GM21515 (cell line): ENCODE data around the gene PKD2.
"Not testable (repeated sequence)": the region's sequence is repeated elsewhere in the genome, so short reads cannot be mapped to it uniquely, and the experiment has no call there.

Source experiments
- ATAC-seq: cut with Tn5 transposase; IDR thresholded peaks from one replicate; pipeline ENCODE4 v1.9.1; 2021; ENCODE audit not compliant: unreplicated experiment

PKD2 gene

DNA sequence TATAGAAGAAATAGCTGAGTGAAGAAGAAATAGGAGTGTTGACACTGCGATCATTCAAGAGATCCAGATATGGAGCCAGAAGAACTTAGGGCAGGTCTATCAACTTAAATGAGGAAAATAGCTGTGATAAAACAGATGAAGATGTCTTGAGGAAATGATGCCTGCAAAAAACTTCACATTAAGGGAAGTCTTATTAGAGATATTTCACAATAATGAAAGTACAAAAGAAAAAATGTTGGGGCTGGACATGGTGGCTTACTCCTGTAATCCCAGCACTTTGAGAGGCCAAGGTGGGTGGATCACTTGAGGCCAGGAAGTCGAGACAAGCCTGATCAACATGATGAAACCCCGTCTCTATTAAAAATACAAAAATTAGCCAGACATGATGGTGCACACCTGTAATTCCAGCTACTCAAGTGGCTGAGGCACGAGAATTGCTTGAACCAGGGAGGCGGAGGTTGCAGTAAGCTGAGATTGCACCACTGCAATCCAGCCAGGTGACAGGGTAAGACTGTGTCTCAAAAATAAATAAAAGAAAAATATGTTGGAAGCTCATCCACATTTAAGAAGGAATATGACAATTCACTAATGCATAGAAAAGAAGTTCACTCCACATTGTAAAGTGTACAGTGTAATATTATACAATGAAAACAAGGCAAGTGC, 56.3 kb downstream of the PKD2 start:
- ATAC-seq: no peak

DNA sequence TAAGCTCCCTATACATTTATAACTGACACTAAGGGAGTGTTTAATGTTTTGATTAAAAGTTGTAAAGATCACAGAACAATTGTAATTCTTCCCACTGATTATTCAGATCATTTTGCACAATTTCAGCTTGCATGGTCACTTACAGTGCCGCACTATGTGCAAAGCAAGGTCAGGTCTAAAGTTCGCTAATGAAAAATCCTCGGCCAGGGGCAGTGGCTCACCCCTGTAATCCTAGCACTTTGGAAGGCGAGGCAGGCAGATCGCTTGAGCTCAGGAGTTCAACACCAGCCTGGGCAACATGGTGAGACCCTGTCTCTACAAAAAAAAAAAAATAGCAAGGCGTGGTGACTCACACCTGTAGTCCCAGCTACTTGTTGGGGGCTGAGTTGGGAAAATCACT, 57.0 kb downstream of the PKD2 start:
- no peak for ATAC-seq

DNA sequence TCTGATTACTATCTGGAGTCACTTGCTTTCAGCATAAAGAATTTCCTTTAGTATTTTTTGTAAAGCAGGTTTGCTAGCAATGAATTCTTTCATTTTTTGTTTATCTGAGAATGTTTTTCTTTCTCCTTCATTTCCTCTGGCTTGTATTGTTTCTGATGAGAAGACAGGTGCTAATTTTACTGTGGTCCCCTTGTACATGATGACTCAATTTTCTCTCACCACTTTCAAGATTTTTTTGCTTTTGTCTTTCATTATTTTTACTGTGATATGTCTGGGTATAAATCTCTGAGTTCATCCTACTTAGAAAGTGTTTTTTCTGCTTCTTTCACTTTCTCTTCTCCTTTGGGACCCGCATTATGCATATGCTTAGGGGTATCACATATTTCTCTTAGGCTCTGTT, 62.6 kb downstream of the PKD2 start:
- ATAC-seq: no peak

DNA sequence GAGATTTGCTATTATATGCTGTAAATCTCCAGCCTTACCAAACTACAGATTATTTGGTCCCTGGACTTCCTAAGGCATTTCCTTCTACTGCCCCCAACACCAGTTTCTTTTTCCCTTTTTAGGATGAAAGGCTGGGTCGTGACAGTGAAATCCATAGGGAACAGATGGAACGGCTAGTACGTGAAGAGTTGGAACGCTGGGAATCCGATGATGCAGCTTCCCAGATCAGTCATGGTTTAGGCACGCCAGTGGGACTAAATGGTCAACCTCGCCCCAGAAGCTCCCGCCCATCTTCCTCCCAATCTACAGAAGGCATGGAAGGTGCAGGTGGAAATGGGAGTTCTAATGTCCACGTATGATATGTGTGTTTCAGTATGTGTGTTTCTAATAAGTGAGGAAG, 67.9 kb downstream of the PKD2 start:
- ATAC-seq: no peak

DNA sequence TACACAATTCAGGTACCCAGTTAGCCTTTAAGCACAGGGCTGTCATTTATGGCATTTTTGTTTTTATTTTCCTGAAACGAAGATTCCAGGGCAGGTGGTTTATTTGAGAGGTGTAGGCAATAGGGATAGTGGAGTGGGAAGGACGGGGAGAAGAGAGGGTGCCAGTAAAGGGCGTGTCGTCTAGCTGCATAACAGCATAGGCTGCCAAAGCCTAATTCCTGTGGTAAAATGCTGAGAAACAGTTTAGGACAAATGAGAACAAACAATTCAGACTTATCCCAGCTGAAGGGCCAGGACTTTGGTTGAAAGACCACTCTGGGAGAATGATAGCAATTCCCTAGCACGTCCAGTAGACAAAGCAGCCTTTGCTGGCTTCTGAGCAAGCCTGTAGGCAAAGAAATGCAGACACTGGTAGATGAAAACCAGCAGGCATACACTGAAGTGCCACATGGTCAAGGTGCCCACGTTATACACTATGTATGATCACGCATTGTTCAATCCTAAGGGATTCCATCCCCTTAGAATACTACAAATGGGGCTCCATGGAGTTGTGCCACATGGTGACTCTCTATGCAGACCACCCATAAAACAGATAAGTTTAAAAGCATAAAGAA, 70.6 kb downstream of the PKD2 start:
- no peak for ATAC-seq

DNA sequence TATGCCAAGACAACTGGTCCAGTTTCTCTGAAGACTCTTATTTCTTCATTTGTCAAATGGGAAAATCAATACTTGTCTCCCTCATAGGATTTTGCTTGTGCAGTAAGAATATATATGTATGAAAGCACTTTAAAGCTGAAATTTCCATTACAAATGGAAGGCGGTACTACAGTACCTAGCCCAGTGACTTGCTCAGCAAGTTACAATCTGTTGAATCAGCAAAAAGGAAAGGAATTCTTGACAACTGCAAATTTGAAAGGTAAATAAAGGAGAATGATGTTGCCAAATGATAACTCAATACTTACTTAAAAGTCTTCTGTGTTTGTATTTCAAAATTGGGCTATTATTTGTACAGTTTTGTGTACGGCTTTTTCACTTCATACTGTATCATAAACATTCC, 71.1 kb downstream of the PKD2 start:
- no peak for ATAC-seq

DNA sequence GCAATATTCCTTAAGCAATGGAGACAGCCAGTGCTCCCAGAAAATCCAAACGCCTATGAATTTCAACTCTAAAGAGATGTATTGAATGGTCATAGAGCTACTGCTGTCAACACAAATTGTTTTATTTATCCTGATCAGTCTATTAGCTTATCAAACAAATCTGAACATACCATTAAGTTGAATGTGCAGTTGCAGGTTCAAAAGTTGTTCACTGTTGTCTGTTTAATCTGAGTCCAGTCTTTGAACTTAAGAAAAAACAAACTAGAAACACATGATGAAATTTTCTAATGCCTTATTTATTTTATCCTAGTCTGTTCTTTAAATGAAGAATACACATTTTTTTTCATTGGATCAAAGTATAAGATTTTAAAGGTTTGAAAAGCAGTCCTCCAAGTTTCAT, 73.2 kb downstream of the PKD2 start:
- ATAC-seq: no peak

DNA sequence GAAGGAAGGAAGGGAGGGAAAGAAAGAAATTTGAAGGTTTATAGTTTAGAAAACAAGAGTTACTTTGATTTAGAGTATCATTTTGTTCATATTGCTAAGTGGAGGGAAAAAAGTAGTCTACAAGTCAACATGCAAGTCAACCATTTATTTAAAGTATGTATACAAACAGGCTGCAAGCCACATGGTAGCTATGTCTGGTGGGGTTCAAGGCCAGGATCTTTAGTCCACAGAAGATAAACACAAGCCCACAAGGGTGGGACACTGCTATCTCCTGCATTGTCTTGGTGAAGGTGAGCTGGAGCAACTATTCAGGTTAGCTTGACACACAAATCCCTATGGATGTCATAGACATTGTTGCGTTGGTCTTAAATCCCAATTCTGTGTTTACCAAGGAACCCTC, 79.6 kb downstream of the PKD2 start:
- no peak for ATAC-seq

DNA sequence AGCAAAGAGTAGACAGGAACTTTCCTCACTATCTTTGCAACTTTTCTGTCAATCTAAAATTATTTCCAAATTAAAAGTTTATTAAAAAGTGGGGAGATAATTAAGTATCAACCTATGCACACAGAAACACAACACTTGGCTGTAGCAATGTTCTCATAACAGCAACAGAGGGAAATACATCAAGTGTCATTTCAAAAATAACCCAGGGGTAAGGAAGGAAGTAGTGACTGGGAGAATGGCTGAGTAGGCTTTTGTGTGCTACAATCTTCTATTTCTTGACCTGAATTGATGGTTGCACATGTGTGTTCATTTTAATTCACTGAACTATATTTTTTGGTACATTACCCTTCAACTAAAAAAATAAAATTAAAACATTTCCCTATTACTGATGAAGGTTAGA, 83.5 kb downstream of the PKD2 start:
- ATAC-seq: no peak

DNA sequence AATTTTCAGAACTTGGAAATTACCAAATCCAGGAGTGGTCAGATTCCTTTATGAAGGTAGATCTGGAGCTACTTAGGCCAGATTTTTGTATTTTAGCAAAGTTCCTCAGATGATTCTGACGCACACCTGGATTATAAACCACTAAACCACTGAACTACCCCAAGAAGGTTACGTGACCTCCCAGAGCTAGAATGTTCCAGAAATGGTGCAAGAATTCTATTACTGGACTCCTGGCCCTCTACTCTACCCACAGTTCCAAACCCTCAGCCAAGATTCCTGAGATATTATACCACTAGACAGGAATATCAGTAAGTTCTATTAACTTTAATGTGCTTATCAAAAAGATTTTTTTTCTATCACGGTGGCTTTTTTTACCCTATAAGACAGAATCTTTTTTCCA, 83.9 kb downstream of the PKD2 start:
- ATAC-seq: no peak

DNA sequence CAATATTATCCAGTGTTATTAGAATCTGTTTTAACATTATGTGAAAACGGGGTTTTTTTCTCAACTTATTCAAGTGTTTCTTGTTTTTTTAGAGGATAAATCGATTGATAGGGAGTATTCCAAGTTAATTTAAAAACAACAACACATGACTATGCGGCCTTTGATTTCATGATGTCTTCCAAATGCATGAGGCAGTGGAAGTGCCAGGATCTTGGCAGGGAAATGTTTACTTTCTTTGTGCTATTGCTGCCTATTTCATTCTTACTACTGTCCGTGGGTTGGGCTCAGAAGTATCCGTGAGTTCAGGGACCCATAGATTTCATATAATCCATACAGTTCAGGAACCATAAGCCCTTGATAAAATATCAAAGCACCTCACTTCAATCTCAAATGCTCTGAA, 86.4 kb downstream of the PKD2 start:
- no peak for ATAC-seq

DNA sequence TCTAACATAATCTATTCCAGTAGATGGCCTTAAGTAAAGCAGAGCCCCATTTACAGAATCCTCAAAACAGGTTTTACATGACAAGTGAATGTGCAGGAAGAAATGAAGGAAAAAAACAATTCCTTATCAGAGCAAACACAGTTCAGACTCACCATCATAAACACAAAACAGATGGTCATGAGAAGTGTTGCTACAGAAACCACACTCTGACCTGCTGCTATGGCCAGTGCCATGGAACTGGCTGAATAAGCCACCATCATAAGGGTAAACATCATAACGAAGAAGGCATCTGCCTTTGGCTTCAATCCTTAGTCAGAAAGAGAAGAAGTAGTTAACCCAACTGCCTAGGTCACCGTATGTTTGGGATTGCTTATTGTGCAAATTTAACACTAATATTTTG, 89.9 kb downstream of the PKD2 start:
- ATAC-seq: no peak

DNA sequence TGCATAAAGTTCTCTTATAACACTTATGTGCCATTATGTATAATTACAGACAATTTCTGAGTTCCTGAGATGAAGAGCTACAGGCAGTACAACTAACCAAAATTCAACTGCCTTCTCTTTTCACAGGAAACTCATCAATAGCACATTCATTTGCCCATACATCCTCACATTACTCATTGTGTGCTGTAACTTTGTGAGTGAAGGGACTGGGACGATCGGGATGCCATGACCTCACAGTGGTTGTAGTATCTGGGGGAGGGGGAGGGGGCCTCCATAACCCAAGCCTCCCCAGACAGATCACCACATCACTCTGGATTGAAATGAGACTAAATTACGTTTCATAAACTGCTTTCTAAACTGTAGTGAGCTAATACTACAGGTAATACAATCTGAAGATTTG, 90.3 kb downstream of the PKD2 start:
- no peak for ATAC-seq

DNA sequence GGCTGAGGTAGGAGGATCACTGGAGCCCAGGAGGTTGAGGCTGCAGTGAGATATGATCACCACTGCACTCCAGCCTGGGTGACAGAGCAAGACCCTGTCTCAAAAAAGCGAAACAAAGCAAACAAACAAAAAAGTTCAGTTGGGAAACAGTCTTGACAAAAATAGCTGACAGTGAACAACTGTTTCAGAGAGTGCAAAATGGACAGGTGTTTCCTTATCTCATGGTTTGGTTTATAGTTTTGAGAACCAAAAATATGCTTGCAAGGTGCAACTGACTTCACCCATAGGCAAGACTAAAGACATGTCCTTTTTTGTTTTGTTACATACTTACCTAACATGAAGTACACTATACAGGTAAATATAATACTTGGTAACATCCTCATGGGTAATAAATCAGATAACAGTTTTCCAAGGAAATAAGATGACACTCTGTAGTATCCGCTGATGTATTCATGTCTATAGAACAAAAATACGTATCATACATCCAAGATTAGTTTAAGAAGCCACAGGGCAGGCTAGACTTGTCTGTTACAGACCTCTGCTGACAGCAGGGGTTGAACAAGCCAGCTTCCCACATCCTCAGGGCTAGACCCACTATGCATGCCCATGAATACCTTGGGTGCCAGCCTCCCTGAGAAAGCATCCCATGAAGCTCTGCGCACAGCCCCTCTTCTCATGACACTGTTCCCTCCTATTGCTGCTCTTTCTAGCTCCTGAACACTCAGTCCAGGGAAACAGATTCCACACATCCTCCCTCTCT, 91.7 kb downstream of the PKD2 start:
- ATAC-seq: no peak

DNA sequence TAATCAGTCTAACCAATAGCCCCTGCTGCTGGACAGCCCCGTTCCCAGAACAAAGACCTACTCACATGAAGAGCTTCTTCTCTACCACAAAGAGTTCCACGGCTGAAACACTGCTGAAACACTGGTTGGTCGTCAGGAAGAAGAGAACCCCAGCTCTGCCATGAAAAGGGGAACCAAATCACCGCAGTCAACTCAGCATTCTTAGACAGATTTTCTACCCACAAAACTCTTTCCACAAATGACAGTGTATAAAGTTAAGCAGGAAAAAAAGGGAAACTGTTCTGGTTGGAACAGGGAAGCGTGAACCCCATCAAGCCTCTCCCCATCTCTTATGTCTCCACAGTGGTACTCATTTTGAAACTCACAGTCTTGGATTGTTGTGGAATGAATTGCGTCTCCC, 93.7 kb downstream of the PKD2 start:
- ATAC-seq: no peak

DNA sequence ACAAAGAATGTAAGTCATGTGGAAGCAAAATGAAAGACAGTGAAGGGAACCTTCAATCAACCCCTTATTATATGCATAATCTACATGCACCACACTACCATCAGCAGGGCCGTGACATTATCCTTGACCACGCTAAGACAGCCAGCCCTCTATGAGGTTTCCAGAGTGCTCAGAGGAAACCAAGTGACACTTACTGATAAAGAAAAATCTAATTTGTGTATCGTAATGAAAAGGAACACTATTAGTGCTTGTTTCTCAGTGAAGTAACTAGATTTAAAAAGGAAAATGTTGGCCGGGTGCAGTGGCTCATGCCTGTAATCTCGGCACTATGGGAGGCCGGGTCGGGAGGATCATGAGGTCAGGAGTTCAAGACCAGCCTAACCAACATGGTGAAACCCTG, 94.6 kb downstream of the PKD2 start:
- no peak for ATAC-seq

DNA sequence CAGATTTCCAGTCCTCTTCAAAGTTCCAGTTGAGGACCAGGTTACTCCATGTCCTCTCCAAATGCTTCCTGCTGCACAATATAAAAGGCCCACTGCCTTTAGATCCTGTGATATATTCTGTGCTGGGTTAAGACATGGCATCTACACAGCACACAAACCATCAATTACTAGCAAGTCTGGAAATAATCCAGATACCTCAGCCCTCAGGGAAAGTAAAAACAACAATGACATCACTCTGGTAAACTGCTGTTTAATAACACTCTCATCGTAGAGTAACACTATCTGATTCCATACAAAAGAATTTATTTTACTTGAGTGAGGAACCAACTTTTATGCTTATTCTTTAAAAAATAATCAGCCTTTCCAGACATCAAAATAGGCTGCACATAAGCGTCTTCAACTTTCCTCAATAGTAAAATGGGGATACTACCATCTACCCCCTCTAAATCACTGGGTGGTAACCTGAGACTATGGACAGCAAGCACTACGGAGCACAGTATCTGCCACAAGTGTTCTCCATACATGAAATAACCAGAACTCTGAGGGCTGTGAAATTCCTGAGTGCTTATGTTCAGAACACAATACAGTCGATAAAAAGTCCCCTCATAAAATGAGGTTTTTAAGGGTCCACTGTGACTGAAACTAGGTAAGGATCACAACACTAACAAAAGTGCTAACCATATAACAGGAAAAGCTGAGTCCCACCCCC, 97.6 kb downstream of the PKD2 start:
- no peak for ATAC-seq

DNA sequence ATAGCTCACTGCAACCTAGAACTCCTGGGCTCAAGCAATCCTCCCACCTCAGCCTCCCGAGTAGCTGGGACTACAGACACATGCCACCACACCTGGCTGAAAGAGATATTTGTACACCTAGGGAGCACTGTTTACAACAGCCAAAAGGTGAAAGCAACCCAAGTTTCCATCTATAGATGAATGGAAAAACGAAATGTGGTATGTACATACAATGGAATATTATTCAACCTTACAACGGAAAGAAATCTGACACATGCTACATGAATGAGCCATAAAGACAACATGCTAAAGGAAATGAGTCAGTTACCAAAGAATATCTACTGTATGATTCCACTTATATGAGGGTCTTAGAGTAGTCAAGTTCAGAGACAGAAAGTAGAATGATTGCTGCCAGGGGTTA, 98.8 kb downstream of the PKD2 start:
- ATAC-seq: no peak

DNA sequence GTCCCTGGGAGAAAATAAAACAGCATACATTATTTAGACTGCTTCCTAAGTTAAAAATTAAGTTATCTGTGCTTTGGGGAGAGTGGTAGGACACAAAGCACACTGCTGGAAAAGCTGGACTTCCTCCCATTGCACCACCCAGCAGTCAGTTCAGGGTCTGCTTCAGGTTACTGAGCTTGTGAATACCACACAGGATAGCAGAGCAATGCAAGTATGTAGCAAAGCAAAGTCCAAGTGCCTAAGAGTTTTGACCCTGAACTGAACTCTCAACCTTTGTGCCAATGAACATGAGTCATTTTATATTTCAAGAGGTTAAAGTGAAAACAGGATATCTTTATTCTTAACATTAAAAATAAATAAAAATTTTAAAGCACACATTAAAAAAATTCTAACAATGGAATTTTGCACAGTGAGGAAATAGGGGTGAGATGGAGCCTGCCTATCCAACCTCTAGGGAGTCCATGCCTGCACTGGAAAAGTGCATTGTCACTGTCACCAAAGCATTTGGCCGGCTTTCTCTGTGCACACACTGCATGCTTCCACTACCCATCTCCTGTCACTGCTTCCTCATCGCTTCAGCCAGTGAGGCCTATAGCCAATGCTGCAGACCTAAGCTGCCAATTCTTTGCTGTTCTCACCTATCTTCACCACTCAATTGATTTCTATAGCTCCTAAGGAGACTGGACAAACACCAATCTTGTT, 100.1 kb downstream of the PKD2 start:
- no peak for ATAC-seq

DNA sequence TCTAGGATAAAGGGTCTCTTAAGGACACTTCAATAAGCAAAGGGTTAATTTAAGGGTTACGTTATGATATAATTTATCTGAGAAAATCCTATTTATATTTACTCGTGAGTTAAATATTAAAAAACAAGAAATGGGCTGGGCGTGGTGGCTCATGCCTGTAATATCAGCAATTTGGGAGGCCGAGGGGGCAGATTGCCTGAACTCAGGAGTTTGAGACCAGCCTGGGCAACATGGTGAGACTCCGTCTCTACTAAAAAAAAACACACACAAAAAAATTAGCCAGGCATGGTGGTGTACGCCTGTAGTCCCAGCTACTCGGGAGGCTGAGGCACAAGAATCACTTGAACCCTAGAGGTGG, 100.7 kb downstream of the PKD2 start:
- not testable (repeated sequence) for ATAC-seq

DNA sequence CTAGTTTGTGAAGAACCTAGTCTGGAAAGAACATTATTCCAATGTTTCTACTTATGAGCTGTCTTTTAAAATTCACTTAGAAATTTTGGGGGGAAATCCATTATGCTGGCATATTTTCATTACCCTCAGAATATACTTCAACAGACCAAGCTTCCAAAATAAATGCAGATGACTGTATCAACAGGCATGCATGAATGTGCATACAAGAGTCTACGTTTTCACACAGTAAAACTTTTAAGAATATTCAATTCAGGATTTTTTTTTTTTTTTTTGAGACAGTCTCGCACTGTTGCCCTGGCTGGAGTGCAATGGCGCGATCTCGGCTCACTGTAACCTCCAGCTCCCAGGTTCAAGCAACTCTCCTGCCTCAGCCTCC, 101.3 kb downstream of the PKD2 start:
- ATAC-seq: no peak
